ENCODE data around the gene SLC25A33.

The SLC25A33 gene

GRCh38 chr1:9628541-9629444, 89.5 kb downstream of the SLC25A33 start:
- no peak for DNase-seq

DNA sequence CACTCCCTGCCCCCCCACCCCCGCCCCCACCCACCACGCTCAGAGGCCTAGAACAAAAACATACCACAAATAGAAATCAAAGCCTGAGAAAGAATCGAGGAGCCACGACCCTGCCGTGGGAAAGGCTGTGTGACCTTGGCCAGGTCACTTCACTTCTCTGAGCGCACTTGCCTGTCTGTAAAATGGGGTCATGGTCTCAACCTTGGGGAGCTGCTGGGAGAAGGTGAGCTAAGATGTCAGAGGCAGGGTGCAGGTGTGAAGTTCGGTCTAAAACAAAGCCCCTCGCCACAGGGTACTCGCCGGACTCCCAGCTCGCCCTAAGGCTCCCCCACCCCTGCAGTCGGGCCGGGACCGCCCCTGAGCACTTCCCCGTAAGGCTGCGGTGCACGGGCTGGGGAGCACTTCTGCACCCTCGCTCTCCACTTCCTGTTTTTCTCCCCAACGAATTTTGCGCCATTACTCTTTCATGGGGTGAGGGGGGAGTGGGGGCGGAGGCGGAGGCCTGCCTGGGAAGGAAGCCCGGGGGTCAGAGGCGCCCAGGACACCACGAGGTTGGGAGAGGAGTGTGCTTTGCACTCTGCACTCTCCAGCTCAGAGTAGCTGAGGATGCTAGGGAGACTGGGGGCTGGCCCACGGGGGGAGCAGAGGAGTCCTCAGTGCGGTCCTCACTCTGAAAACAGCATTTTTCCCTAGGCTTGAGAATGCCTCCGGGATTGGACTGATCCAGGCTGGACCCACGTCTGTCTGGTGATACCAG, 90.4 kb downstream of the SLC25A33 start:
- DNase-seq = no peak

DNA sequence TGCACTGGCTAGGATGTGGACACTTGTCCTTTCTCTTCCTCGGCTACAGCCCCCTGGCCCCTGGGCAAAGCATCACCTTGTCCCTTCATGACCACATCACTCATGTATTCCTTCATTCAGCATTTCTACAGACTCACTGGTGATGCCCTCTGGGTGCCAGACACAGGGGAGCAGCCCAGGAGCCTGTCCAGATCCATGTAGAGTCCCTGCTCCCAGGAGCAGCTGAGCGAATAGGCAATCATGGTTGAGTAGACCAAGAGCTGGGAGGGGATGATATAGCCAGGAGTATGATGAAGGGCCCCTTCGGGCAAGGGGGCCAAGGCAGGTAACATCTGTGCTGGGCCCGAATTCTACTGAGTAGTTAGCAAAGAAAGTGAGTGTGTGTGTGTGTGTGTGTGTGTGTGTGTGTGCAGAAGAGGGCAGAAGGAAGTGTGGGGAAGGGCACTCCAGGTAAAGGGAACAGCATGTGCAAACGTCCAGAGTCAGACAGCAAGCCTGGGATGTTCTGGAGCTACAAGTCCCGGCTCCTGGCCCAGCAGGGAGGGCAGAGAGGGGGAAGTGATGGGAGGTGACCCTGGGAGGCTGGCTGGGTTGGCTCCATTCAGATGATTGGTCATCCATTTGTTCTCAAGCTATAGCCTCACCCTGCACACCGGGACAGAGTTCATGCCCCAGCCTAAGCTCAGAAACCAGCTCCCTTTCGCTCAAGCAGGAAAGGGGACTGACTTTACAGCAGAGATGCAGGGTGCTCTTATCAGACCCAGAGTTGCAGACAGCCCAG, 91.3 kb downstream of the SLC25A33 start:
- no peak for DNase-seq

DNA sequence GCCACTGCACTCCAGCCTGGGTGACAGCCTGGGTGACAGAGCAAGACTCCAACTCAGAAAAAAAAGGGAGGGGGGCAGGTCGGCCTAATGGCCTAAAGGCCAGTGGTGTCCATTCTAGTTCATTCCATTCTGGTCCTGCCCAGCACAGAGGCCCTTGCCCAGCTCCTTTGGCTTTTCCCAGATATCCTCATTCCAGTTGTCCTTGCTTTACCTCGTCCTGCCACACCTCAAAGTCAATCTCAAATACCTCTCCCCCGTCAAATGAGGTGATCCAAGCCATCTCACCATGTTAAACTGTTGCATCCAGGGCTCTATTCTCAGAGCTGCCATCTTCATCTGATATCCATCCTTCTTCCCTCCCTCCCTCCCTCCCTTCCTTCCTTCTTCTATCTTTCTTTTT, 92.3 kb downstream of the SLC25A33 start:
- DNase-seq = no peak

DNA sequence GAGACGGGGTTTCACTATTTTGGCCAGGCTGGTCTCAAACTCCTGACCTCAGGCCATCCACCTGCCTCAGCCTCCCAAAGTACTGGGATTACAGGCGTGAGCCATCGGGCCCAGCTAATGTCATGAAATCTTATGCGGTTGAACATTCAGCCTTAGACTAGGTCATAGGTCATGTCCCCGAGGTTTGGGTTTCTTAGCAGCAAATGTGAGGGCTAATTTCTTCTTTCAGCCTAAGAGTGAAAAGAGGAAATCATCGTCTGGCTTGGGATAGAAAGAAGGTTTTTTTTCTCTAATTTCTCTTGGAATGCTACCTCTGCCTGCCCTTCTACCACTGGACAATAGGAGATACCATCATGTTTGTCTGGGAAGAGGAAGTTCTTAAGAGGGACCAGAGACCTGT, 94.2 kb downstream of the SLC25A33 start:
- DNase-seq = no peak

DNA sequence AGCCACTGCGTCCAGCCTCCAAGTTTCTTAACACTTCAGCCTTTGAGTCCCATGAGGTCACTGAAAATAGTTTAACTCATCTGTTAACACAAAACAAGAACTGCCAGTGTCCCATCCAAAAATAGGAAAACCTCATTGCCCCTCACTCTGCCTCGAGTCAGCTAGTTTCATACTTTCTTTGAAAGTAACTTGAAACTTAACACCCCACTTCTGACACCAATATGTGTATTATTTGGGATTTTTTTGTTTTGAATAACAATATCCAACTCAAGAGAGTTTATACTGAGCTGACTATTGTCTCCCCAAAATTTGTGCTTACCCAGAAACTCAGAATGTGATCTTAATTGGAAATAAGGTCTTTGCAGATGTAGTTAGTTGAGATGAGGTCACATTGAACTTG, 95.3 kb downstream of the SLC25A33 start:
- no peak for DNase-seq

Measured in kidney glomerular epithelial cell (primary cell).